HG03520 (cell line): ENCODE measurements around the gene CEP170.
"Not testable (repeated sequence)": the region's sequence is repeated elsewhere in the genome, so short reads cannot be mapped to it uniquely, and the experiment has no call there.

Source experiments
- ATAC-seq: cut with Tn5 transposase; IDR thresholded peaks from one replicate; pipeline ENCODE4 v1.9.1; 2021; ENCODE audit warnings: mild to moderate bottlenecking, moderate library complexity; ENCODE audit not compliant: unreplicated experiment

Gene CEP170

DNA sequence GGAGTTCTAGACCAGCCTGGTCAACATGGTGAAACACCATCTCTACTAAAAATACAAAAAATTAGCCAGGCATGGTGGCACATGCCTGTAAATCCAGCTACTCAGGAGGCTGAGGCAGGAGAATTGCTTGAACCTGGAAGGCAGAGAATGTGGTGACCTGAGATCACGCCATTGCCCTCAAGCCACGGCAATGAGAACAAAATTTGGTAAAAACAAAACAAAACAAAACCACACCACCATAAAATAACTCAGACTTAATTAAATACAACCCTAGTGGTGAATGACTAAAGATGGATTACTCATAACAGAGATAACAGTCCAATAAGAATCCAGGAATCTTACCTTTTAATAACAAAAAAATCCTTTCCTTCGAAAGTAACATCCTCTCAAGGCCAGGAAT, 167.7 kb downstream of the CEP170 start:
- not testable (repeated sequence) for ATAC-seq
